Prostate gland (tissue), 2 donors: ENCODE measurements around the gene HHIPL1.
A peak's percentile ranks its signal among the peaks of the same experiment; 100 is the strongest.

Experiments used
- POLR2A ChIP-seq: fragments of 450-650 bp; IDR thresholded peaks from one replicate; pipeline ENCODE4 v1.6.1; 2016; ENCODE audit warnings: antibody characterized with exemption, mild to moderate bottlenecking
- POLR2AphosphoS5 ChIP-seq: sonication (generic); formaldehyde crosslinking; IDR thresholded peaks from one replicate; pipeline ENCODE4 v1.6.1; 2017; ENCODE audit warnings: antibody characterized with exemption
- TF ChIP-seq, protein P1 (sequence below), 4 experiments: fragments of 200-600 bp in 2 of 4; fragments of 450-650 bp in 2 of 4; sonication (generic) in 2 of 4; IDR thresholded peaks; 1 replicate in 3 of 4; 2 replicates in 1 of 4; pipeline ENCODE4 v1.5.1; 2016 to 2019; ENCODE audit warnings: antibody characterized with exemption in 4 of 4, mild to moderate bottlenecking in 2 of 4, moderate library complexity in 2 of 4

DNA sequence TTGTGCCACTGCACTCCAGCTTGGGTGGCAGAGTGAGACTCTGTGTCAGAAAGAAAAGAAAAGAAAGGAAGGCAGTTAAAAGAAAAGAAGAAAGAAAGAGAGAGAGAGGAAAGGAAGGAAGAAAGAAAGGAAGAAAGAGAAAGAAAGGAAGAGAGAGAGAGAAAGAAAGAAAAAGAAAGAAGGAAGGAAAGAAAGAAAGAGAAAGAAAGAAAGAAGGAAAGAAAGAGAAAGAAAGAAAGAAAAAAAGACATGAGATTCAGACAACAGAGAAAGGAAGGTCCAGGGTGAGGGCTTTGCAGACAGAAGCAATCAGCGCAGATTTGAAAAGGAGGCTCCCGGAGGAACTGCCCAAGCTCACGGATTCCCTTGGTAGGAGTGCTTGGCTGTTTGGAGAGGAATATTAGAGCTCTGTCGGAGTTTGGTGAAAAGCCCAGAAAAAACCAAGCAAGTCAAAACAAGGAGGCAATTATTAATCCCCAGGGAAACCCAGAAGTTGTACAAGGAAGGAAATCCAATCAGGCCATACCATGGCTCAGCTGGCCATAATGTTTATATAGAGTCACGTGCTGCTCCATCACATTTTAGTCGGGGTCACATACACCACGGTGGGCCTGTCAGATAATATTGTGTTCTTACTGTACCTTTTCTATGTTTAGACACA is 29.3 kb upstream of the HHIPL1 start:
- TF ChIP-seq POLR2A: no peak
- TF ChIP-seq, protein P1, sequence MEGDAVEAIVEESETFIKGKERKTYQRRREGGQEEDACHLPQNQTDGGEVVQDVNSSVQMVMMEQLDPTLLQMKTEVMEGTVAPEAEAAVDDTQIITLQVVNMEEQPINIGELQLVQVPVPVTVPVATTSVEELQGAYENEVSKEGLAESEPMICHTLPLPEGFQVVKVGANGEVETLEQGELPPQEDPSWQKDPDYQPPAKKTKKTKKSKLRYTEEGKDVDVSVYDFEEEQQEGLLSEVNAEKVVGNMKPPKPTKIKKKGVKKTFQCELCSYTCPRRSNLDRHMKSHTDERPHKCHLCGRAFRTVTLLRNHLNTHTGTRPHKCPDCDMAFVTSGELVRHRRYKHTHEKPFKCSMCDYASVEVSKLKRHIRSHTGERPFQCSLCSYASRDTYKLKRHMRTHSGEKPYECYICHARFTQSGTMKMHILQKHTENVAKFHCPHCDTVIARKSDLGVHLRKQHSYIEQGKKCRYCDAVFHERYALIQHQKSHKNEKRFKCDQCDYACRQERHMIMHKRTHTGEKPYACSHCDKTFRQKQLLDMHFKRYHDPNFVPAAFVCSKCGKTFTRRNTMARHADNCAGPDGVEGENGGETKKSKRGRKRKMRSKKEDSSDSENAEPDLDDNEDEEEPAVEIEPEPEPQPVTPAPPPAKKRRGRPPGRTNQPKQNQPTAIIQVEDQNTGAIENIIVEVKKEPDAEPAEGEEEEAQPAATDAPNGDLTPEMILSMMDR (IDR thresholded peaks at IDR 0.05): no peak
- TF ChIP-seq POLR2AphosphoS5: peak; percentile 16
